NCI-H1092 (cell line): ENCODE data around the gene OR10K2.
"Not testable (repeated sequence)": the region's sequence is repeated elsewhere in the genome, so short reads cannot be mapped to it uniquely, and the experiment has no call there.

Source experiments
- DNase-seq: peaks from one replicate; lab custom pipeline; 2025; lab: John Stamatoyannopoulos, UW

Gene OR10K2, protein sequence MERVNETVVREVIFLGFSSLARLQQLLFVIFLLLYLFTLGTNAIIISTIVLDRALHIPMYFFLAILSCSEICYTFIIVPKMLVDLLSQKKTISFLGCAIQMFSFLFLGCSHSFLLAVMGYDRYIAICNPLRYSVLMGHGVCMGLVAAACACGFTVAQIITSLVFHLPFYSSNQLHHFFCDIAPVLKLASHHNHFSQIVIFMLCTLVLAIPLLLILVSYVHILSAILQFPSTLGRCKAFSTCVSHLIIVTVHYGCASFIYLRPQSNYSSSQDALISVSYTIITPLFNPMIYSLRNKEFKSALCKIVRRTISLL

DNA sequence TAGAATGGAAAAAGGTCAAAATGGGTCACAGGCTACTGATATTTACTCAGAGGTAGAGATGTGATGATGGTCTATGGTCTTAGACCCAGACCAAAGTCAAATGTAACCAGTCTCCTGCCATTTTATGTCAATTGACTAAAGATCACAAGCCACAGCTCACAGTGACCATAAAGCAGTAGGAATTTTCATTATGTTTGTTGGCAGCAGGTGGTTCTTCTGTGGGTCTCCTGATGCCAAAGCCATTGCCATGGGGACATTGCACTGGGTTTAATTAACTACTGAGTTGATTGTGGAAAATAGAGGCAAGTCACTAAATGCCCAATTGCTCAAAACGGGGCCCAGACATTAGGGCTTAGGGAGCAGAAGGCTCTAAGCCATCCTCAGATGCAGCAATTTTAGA, at the start of gene OR10K2:
Gene OR10K2, minus strand, starts transcription at position 101 of the 400 bp plus-strand sequence. CDS start 5,371 bp downstream, outside the sequence.
- DNase-seq, result no peak

DNA sequence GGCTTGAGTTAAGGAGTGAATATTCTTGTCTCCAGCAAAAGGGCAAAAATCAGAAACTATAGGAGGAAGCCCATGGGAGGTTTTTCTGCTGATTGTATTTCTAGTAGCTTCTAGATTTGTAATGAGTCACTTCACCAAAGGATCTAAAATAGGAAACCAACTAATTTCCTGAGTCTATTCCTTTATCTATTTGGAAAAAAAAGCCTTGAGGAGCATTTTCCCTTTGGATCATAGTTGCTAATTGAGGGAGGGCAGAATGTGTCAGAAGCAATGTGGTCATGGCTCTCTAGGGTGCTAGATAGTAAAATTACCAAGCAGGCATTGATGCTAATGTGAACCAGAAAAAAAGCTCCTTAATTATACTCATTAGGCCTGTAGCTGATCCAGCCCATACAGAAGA, 45.9 kb upstream of the OR10K2 start, which contains the start of gene OR10R2:
Gene OR10R2, plus strand, starts transcription at position 301 of the 400 bp plus-strand sequence. CDS start 106 bp downstream, outside the sequence.
- DNase-seq, result no peak

DNA sequence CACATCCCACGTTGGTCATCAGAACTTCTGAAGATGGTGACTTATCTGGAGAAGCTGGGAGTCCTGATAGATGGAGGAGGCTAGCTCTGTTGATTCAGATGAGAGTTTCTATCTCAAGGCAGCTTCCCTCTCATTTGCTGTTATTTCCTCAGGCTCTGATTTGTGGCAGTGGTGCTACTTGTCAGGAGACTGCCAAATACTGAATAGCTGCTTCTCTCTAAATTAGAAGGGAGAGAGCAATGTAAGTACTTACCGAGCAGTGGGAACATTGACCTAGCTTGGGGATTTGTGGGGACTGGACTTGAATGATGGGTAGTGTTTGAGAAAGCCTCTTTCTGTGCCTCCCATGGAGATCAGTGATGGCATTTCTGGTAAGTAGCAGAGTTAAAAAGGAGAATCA, 35.5 kb upstream of the OR10K2 start, which contains the start of gene OR10K1:
Gene OR10K1, plus strand, starts transcription at position 301 of the 400 bp plus-strand sequence. CDS start 3,728 bp downstream, outside the sequence.
- no peak for DNase-seq

DNA sequence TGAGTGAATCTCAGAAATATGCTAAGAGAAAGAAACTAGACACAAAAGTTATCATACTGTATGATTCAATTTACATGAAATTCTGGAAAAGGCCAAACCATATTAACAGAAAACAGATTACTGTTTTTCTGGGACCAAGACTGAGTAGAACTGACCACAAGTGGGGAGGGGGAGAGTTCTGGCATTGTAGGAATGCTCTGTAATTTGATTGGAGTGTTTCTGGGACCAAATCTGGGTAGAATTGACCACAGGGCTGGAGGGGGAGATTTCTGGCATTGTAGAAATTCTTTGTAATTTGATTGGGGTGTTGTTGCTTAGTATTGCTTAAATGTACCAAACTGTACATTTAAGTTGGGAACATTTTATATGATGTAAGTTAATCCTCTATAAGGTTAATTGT, 32.2 kb upstream of the OR10K2 start:
- no peak for DNase-seq

DNA sequence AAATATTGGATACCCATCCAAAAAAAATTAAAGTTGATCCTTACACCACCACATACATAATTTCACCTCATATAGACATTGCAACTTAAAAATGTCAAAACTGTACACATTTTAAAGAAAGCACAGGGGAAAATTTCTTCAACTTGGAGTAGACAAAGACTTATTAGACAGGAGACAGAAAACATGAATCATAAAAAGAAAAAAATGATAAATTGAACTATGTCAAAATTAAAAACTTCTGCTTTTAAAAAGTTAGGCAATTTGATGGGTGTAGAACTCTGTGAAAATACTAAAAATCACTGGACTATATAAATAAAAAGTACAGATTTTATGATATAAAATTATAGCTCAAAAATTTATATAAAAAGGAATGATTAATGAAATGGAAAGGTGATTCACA, 31.2 kb upstream of the OR10K2 start:
- DNase-seq, result no peak

DNA sequence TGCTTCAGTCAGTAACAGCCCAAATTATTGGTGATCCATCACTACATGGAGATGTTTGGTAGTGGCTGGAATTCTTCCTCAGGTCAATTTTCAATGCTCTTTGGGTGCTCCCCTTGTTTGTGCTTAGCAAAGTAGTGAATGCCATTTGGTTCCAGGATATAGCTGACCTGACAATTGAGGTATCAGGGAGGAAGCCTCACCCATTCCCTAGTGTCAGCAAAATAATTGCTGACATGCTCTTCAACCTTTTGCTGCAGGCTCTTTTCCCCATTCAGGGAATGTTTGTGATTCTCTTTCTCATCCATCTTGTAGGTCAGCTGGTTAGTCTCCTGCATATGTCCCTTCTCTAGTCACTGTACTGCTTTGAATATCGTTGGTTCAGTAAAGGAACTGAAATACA, 28.5 kb upstream of the OR10K2 start:
- no peak for DNase-seq

DNA sequence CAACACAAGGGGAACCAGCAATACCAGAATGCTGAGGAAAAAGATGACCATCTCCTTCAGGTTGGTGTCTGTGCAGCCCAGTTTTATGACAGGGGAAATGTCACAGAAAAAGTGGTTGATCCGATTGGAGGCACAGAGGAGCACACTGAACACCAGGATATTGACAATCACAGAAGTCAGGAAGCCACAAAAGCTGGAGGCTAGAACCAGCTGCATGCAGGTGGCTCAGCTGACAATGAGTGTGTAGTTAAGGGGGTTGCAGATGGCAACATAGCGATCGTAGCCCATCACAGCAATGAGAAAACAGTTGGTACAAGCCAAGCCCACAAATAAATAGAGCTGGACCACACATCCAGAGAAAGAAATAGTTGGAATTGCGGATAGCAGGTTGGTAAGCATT, 19.3 kb upstream of the OR10K2 start:
- DNase-seq, result no peak

DNA sequence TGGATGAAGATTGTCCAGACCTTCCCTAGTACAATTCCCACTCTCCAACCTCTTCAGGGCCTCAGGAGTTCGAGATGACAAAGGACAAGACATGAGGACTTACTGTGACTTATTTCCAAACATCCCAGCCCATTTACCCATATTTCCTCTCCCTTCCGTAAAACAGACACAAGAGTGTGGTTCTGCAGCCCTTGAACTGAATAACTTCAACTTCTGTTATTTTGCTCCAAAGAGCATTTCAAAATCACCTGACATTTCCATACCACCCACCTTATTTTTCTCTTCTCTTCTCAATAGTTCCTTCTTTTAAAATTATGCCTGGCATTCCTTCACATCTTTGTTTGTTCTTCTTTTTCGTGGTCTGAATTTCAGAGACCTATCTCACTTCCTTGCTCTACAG, 8.7 kb upstream of the OR10K2 start:
- no peak for DNase-seq

DNA sequence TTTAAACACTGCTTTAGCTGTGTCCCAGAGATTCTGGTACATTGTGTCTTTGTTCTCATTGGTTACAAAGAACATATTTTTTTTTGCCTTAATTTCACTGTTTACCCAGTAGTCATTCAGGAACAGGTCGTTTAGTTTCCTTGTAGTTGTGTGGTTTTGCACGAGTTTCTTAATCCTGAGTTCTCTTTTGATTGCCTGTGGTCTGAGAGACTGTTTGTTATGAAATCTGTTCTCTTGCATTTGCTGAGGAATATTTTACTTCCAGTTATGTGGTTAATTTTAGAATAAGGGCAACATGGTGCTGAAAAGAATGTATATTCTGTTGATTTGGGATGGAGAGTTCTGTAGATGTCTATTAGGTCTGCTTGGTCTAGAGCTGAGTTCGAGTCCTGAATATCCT, 4.1 kb upstream of the OR10K2 start:
- not testable (repeated sequence) for DNase-seq

DNA sequence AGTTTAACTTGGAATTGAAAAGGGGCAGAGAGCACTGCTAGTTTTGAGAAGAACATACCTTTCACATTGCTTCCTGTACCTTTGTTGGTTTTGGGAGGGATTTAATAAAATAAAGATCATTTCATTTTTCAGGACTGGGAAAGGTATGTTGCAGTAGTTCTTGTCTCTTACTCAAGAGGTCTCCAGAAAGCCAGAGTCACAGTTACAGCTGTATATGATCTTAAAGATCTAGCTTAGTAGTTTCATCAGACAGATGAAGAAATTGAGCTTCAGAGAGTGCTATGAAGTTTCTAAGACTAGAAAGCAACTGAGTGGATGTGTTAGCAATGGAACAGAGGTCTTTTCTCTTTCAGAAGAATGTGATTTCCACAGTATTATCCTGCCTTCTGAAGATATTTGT, 1.0 kb downstream of the OR10K2 start:
- DNase-seq, result no peak

DNA sequence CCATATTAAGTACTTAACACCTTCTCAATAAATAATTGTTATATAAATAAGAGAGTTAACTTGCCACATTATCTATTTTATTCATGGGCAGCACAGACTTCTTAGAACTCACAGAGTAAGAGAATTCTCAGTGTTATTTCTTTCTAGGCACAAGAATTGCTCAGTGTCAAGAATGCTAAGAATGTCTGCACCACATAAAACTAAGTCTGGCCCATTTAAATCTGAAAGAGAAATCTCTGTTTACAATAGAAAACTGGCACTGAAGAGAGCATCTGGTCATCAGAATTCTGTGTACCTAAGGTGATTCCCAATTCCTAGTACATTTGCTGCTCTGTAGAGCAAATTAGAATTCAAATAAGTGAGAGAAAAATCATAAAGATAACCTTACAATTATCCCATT, 3.8 kb downstream of the OR10K2 start:
- DNase-seq, result no peak

DNA sequence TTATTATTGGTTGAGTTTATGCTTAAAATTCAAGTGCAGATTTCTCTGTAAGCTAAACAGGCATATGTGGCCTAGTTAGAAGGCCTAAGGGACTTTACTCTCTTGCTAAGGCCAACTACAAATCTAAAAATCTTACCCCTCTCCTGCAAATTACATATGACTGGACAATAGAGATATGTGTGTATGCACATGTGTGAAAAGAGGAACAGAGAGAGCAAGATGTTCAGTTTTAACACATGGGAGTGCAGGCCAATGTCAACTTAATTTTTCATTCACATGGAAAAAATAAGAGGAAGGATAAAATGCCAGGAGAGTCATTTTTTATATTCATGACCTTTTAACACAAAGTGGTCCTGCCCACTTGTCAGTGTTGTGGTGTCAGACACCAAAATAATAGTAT, 8.5 kb downstream of the OR10K2 start:
- DNase-seq, result no peak

DNA sequence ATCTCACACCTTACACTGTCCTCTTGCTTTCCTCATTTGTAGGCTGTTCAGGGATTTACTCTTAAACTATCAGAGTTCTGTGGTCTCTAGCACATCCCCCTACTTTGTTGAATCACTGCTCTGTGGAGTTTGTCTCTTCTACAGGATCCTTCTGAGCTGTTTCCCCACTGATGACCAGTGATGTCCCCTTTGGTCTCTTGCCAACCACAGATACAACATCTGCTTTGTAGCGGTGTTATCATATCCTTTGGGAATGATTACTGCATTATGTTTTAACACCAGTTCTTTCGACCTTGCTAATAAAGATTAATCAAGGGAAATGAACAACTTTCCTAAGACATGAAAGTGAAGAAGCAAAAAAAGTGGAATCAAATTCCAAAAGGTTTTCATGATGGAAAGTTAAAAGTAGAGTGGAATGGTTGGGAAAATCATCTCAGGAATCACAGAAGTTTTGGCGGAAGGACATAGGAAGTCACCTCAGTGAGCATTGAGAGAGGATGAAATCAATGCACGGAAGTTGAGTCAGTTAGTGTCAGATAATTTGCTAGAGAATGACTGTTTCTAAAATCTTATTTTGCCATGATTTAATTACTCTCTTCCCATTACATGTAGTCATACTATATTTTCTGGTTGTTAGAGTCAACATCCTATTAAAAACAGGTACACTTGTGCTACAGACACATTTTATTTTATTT, 11.2 kb downstream of the OR10K2 start:
- no peak for DNase-seq

DNA sequence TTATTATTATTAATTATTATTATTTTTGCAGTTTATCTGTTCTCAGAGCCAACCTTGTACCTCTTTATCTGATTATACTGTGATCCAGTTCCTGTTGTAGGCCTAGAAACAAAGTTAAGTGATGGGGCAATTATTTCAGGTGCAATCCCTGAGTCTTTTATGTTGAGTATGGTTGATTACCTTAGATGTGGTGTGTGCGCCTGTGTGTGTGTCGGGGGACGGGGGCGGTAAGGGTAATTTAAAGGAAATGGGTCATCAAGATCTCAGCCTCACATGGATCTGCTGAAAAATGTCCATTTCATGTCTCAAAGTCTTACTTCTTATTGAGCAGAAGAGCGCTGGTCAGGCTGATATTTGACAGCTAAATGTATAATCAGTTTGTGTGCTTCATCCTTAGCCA, 18.9 kb downstream of the OR10K2 start:
- no peak for DNase-seq

DNA sequence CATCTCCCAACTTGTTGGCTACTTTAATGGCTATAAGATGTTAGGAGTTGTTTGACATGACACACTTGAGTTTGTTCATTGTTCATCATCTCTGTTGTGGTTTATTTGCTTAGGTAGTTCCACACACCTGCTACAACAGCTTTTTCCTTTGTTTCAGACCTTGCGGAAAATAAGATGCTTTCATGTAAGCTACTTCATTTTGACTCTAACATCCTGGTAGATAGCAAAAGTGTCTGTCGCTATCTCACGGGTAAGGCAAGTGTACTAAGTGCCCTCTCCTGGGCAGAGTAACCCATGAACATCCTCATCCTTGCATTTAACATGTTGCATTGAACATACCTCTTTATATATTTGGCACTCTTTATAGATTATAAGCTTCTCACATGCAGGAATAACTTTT, 25.2 kb downstream of the OR10K2 start:
- DNase-seq, result no peak

DNA sequence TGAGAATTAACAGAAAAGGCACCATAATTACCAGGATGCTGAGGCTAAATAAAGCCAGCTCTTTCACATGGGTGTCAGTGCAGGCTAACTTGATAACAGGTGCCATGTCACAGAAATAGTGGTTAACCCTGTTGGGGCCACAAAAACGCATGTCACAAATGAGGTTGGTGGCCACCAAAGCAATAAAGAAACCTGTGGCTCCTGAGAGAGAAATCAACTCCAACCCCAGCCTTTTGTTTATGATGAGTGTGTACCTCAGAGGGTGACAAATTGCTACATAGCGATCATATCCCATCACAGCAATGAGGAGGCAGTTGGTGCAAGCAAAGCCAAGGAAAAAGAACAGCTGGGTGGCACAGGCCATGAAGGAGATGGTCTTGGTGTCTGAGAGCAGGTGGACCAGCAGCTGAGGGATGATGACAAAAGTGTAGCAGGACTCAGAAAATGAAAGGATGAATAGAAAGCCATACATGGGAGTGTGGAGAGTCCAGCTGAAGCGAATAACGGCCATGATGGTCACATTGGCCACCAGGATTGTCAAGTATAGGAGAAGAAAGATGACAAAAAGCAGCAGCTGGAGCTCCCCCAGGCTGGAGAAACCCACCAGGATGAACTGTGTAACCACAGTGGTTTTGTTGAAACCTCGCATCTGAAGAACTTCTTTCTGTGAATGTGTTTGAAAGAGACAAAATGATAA, 27.1 kb downstream of the OR10K2 start, which contains the start of gene OR10T2:
Gene OR10T2, minus strand, starts transcription at position 649 of the 697 bp plus-strand sequence. Its CDS starts 0 bp downstream, at position 649.
- no peak for DNase-seq

DNA sequence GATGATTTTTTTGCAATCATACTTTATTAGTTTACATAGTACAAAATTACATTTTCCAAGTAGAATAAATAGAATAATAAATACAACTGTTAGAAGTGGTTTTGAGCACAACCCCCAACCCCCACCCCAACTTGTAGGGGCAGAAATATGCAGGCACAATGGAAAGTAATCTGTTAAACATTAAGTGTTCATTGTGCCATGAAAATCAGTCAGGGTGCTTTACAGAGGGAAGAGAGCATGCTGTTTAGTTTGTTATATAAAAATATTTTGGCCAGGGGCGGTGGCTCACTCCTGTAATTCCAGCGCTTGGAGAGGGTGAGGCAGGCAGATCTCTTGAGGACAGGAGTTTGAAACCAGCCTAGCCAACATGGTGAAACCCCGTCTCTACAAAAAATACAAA, 29.4 kb downstream of the OR10K2 start:
- DNase-seq, result no peak

DNA sequence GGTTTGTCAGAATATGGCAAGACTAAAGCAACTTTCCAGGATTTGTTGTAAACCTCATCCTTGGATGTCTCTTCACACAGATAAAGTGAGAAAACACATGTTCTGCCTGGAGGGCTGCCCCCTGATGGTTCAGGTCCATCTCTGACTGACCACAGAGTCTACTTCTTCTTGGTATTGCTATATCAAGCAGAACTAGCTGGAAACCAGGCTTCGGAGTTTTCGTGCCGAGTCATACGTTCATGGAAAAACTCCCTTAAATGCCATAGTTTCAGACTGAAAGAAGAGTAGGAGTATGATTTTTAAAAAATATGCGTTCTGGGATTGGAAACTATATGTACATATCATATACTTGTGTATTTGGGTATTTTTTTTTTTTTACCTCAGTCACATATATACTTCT, 32.6 kb downstream of the OR10K2 start:
- no peak for DNase-seq

DNA sequence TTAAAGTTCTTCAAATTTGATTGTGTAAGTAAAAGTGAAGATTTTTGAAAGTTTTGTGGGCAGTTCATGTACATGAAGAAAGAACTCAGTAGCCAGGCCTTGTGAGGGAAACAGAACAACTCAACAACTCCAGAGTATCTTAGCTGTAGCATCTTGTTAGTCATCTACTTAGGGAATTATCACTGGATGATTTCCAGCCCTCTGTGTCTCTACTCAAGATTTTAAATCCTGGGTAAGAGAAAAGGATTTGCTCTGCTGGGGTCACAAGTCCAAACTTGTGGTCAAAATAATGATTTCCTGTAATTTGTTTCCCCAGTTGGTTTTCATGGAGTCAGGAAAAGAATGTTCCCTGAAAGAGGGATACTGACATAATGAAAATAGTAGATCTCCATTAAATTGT, 34.9 kb downstream of the OR10K2 start:
- DNase-seq, result no peak

DNA sequence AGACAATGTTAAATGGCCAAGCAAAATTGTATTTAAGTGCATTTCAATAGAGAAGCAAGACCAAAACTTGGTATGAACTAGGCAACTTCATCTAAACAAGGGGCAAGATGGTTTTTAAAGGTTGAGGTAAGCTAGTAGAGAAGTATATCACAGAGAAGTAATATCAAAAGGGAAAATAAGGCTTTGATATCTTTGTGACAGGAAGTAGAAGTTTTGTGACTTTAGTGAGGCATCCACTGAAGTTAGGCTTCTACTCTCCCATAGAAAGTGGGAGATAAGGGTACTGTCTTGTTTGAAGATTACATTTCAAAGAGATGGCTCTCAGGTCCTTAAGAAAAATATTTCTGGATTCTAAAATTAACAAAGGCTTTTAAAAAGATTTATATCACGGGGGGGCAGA, 35.7 kb downstream of the OR10K2 start:
- no peak for DNase-seq

DNA sequence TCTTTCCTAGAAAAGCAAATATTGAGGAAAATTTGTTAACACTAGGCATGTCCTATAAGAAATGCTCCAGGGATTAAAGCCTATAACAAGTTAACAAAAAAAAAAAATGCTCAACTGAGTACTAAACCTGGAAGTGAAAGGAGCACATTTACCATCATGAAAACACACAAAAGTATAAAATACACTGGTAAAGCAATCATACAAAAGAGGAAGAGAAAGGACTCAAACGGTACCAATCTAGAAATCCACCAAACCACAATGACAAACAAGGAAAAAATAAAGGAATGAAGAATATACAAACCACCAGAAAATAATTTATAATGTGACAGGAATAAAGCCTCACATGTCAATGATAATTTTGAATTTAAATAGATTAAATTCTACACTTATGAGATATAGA, 51.2 kb downstream of the OR10K2 start:
- no peak for DNase-seq

DNA sequence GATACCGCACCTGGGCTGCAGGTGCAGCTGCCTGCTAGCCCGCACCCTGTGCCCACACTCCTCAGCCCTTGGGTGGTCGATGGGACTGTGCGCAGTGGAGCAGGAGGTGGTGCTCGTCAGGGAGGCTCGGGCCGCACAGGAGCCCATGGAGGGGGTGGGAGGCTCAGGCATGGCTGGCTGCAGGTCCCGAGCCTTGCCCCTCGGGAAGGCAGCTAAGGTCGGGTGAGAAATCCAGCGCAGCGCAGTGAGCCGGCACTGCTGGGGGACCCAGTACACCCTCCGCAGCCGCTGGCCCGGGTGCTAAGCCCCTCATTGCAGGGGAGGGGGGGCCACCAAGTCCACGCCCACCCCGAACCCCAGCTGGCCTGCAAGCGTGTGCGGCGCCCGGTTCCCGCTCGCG, 51.9 kb downstream of the OR10K2 start:
- DNase-seq, result not testable (repeated sequence)
